GM19467 (cell line): ENCODE data around the gene TCF7L1.
"Not testable (repeated sequence)": the region's sequence is repeated elsewhere in the genome, so short reads cannot be mapped to it uniquely, and the experiment has no call there.

ENCODE experiments used
- ATAC-seq: cut with Tn5 transposase; IDR thresholded peaks from one replicate; pipeline ENCODE4 v1.9.1; 2021; ENCODE audit warnings: mild to moderate bottlenecking, moderate library complexity; ENCODE audit not compliant: unreplicated experiment

Gene TCF7L1

DNA sequence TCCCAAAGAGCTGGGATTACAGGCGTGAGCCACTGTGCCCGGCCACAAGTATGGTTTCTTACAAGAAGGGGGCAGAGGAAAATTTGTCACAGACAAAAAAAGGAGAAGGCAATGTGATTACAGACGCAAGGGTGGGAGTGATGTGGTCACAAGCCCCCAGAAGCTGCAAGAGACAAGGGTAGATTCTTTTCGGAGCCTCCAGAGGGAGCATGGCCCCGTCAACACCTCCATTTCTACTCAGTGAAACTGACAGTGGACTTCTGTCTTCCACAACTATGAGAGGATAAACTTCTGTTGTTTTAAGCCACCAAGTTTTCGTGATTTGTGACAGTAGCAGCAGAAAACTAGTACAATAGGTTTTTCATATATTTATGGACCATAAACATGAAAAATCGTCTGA lies 2.1 kb upstream of the TCF7L1 start:
- no peak for ATAC-seq

GRCh38 chr2:85132397-85132796 lies 795 bp upstream of the TCF7L1 start:
- ATAC-seq = no peak

DNA sequence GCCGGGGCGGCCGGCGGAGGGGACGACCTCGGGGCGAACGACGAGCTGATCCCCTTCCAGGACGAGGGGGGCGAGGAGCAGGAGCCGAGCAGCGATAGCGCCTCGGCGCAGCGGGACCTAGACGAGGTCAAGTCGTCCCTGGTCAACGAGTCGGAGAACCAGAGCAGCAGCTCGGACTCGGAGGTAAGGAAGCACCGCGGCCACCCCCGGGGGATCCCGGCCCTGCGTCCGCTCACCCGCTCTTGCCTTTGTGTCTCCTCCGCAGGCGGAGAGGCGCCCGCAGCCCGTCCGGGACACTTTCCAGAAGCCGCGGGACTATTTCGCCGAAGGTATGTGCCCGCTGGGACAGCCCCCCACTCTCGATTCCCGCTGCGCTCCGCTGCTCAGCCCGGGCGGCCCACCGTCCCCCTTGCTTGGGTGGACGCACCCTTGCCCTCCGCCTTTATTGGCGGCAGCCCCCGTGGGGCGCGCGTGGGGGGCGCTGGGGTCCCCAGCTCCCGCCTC lies 611 bp downstream of the TCF7L1 start:
- no peak for ATAC-seq

- ATAC-seq = no peak
These were observed 1.2 kb downstream of the TCF7L1 start for GRCh38 chr2:85134255-85134895.

- ATAC-seq = no peak
These were observed 1.9 kb downstream of the TCF7L1 start for GRCh38 chr2:85134896-85135659.

DNA sequence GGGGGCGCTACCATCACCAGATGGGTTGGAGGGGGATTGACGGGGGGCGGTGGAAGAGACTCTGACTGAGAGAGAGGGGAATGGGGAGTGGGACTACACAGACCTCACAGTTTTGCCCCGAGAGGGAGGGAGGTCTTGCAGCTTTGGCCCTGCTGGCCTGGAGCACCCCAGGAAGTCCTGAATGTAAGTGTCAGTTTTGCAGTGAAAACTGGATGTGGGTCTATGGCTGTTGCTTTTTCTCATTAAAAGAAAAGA lies 2.4 kb downstream of the TCF7L1 start:
- no peak for ATAC-seq

DNA sequence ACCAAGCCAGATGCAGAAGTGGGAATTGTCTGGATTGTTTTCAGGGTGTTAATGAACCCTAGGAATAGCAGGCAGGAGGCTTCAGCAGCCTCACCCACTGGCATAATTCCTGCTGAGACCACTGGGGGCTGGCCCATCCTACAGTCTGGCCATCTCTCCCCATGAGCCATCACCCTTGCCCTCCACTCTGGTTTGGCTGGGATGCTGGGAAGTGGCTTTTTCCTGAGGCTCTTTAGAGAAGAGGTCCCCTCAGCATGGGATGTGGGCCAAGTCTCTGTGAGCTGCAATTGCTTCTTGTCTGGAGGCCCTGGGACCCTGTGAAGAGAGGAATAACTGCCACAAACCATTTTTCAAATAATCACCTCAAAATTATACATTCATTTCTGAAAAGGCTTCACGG lies 4.0 kb downstream of the TCF7L1 start:
- ATAC-seq = no peak

GRCh38 chr2:85143463-85144082 lies 10.4 kb downstream of the TCF7L1 start:
- ATAC-seq = no peak

GRCh38 chr2:85145116-85145820 lies 12.1 kb downstream of the TCF7L1 start:
- ATAC-seq = no peak

- ATAC-seq = no peak
These were observed 15.0 kb downstream of the TCF7L1 start for GRCh38 chr2:85148190-85148589.

- no peak for ATAC-seq
These were observed 17.8 kb downstream of the TCF7L1 start for GRCh38 chr2:85151026-85151425.

DNA sequence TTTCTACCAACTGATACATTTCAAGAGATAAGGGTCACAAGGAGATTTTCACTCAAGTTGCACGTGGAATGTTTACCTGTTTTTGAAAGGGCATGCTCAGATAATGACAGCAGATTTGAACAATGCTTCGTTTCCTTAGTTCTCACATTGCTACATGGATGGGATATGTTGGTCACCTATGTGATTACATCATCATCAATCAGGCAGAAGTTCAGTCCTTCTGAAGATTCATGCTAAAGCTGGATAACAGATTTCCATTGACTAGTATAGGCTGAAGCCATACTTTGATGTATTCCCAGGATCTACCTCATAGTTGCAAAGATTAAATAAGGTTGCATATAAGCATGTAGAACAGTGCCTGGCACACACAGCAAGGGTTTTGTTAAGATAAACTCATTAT lies 19.7 kb downstream of the TCF7L1 start:
- ATAC-seq = no peak

DNA sequence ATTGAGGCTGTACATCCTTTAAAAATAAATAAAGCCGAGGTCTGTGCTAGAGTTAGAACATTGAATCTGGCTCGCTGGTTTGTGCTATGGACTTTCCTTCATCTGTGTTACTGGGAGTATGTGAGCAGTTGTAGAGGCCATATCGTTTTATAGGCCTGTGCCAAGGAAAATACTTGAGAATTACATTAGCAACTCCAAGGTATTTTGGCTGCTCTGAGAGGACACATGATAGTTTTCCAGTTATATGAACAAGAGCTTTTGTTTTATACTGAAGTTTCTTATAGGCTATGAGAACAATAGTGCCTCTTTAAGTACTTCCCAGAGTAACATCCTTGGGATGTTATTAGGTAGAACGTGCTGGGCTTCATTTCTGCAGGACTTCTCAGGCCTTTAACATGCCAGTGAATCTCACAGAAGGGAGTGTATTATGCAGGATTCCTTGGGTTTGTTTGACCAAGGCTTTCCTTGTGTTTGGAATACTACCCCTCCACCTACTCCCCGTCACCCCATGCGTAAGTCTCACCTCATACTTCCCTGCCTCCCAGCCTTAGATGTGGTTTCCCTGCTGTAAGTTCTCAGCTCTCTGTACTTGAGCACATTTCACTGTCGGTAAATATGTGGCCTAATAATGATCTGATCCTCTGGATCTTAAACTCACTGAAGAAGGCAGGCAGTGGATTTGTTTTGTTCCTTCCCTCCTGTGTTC lies 21.0 kb downstream of the TCF7L1 start:
- no peak for ATAC-seq

DNA sequence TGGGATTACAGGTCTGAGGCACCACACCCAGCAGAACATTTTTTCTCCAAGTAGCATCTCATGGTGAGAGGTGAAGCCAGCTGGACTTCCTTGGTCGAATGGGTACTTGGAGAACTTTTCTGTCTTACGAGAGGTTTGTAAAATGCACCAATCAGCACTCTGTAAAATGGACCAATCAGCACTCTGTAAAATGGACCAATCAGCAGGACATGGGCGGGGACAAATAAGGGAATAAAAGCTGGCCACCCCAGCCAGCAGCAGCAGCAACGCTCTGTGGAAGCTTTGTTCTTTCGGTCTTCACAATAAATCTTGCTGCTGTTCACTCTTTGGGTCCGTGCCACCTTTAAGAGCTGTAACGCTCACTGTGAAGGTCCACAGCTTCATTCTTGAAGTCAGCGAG lies 21.9 kb downstream of the TCF7L1 start:
- ATAC-seq = not testable (repeated sequence)

GRCh38 chr2:85156153-85156552 lies 23.0 kb downstream of the TCF7L1 start:
- no peak for ATAC-seq

GRCh38 chr2:85156619-85157018 lies 23.4 kb downstream of the TCF7L1 start:
- no peak for ATAC-seq

GRCh38 chr2:85157345-85157744 lies 24.2 kb downstream of the TCF7L1 start:
- ATAC-seq = no peak

GRCh38 chr2:85158559-85159273 lies 25.5 kb downstream of the TCF7L1 start:
- ATAC-seq = no peak

GRCh38 chr2:85159589-85159988 lies 26.4 kb downstream of the TCF7L1 start:
- ATAC-seq = no peak
